RWPE2 (cell line): ENCODE data around the gene FBN3.
A peak's percentile ranks its signal among the peaks of the same experiment; 100 is the strongest.

Source experiments
- ATAC-seq: fragments of 200-7000 bp; cut with Tn5 transposase; 3 replicates; pipeline ENCODE4 v1.9.1; 2021; ENCODE audit warnings: low read depth
- DNase-seq: peaks from one replicate; pipeline ENCODE4 v3.0.0-alpha.2; 2020; ENCODE audit warnings: low spot score
- H3K27ac ChIP-seq: fragments of 450-650 bp; 2 replicates; pipeline ENCODE4 v1.5.1; 2017; ENCODE audit warnings: mild to moderate bottlenecking; ENCODE audit not compliant: poor library complexity, severe bottlenecking
- H3K27me3 ChIP-seq: fragments of 250-450 bp; sonication (Bioruptor Pico); 2 replicates; pipeline ENCODE4 v1.5.1; 2021; ENCODE audit warnings: mild to moderate bottlenecking, moderate library complexity; ENCODE audit not compliant: insufficient read depth, poor library complexity, severe bottlenecking
- H3K36me3 ChIP-seq: fragments of 250-450 bp; sonication (Bioruptor Pico); 2 replicates; pipeline ENCODE4 v1.5.1; 2020; ENCODE audit warnings: low read depth, mild to moderate bottlenecking, moderate library complexity
- H3K4me1 ChIP-seq: fragments of 250-450 bp; sonication (Bioruptor Pico); 2 replicates; pipeline ENCODE4 v1.5.1; 2021; ENCODE audit warnings: mild to moderate bottlenecking, moderate library complexity; ENCODE audit not compliant: insufficient read depth, poor library complexity, severe bottlenecking
- H3K4me3 ChIP-seq: fragments of 250-450 bp; sonication (Bioruptor Pico); 2 replicates; pipeline ENCODE4 v1.5.1; 2021; ENCODE audit warnings: mild to moderate bottlenecking, moderate library complexity; ENCODE audit not compliant: severe bottlenecking
- H3K9me3 ChIP-seq: fragments of 250-450 bp; sonication (Bioruptor Pico); 2 replicates; pipeline ENCODE4 v1.5.1; 2021; ENCODE audit warnings: mild to moderate bottlenecking, moderate library complexity; ENCODE audit not compliant: severe bottlenecking
- TF ChIP-seq, protein P1 (sequence below): fragments of 450-650 bp; IDR thresholded peaks from one replicate; pipeline ENCODE4 v1.5.1; 2017; ENCODE audit warnings: mild to moderate bottlenecking, moderate library complexity; ENCODE audit not compliant: poor library complexity, severe bottlenecking

FBN3 gene

DNA sequence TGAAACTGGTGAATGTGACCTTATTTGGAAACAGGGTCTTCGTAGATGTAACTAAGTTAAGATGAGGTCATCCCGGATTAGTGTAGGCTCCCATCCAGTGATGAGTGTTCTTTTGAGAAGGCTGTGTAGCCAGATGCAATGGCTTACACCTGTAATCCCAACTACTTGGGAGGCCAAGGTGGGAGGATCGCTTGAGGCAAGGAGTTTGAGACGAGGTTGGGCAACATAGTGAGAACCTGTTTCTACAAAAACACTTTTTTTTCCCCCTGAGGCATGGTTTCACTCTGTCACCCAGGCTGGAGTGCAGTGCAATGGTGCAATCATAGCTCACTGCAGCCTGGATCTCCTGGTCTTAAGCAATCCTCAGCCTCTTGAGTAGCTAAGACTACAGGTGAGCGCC lies 36.4 kb downstream of the FBN3 start:
- H3K27me3 ChIP-seq: no peaks in the 10 kb centered on the region
- no peak overlapping the region for H3K4me3 ChIP-seq
- DNase-seq (no peak), ATAC-seq (peak; percentile 35; the same call in 1 of the 3 replicates)
- H3K27ac ChIP-seq: no peak overlapping the region
- H3K9me3 ChIP-seq: no peaks in the 10 kb centered on the region
- no peaks in the 10 kb centered on the region for H3K4me1 ChIP-seq
- no peaks in the 10 kb centered on the region for H3K36me3 ChIP-seq
- TF ChIP-seq, protein P1, sequence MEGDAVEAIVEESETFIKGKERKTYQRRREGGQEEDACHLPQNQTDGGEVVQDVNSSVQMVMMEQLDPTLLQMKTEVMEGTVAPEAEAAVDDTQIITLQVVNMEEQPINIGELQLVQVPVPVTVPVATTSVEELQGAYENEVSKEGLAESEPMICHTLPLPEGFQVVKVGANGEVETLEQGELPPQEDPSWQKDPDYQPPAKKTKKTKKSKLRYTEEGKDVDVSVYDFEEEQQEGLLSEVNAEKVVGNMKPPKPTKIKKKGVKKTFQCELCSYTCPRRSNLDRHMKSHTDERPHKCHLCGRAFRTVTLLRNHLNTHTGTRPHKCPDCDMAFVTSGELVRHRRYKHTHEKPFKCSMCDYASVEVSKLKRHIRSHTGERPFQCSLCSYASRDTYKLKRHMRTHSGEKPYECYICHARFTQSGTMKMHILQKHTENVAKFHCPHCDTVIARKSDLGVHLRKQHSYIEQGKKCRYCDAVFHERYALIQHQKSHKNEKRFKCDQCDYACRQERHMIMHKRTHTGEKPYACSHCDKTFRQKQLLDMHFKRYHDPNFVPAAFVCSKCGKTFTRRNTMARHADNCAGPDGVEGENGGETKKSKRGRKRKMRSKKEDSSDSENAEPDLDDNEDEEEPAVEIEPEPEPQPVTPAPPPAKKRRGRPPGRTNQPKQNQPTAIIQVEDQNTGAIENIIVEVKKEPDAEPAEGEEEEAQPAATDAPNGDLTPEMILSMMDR: no peak

DNA sequence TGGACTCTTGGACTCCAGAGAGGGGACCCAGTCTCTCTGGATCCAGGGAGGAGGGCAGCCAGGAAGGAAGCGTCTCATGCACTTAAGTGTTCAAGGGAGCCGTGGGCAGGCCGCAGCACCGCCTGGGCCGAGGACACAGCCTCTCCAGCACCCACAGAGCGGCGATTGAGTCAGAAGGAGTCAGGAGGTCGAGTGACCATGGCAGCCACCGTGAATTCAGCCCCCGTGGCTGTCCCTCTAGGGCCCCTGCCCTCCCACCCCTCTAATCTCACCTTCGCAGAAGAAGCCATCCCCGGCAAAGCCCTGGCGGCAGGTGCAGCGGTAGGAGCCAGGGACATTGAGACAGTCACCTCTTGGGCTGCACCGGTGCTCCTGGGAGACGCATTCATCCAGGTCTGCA lies 38.0 kb downstream of the FBN3 start:
- H3K36me3 ChIP-seq: no peaks in the 10 kb centered on the region
- TF ChIP-seq, protein P1: no peak
- H3K4me3 ChIP-seq: no peak overlapping the region
- H3K27me3 ChIP-seq: no peaks in the 10 kb centered on the region
- DNase-seq (no peak), ATAC-seq (no peak)
- no peaks in the 10 kb centered on the region for H3K9me3 ChIP-seq
- no peak overlapping the region for H3K27ac ChIP-seq
- H3K4me1 ChIP-seq: no peaks in the 10 kb centered on the region

DNA sequence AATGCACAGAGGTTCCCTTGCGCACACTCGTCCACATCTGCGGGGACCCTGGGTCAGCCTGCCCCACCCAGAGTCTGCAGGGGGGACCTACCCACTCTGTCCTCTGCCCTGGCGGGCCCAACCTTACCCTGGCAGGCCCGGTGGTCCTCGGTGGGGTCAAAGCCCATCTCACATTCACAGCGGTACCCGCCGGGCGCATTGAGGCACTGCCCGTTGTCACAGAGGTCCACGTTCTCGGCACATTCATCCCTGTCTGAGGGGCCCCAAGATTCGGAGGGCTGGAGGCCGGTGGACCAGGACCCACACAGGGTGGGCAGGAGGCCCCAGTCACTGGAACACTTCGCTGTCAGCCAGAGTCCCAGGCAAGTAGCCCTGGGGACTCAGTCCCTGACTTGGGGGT lies 38.5 kb downstream of the FBN3 start:
- no peak for DNase-seq
- Histone ChIP-seq H3K9me3 (no peaks in the 10 kb centered on the region), H3K4me1 (no peaks in the 10 kb centered on the region), H3K27me3 (no peaks in the 10 kb centered on the region), H3K36me3 (no peaks in the 10 kb centered on the region), H3K4me3 (no peak overlapping the region), H3K27ac (no peak overlapping the region)
- ATAC-seq: no peak
- TF ChIP-seq, protein P1: no peak

DNA sequence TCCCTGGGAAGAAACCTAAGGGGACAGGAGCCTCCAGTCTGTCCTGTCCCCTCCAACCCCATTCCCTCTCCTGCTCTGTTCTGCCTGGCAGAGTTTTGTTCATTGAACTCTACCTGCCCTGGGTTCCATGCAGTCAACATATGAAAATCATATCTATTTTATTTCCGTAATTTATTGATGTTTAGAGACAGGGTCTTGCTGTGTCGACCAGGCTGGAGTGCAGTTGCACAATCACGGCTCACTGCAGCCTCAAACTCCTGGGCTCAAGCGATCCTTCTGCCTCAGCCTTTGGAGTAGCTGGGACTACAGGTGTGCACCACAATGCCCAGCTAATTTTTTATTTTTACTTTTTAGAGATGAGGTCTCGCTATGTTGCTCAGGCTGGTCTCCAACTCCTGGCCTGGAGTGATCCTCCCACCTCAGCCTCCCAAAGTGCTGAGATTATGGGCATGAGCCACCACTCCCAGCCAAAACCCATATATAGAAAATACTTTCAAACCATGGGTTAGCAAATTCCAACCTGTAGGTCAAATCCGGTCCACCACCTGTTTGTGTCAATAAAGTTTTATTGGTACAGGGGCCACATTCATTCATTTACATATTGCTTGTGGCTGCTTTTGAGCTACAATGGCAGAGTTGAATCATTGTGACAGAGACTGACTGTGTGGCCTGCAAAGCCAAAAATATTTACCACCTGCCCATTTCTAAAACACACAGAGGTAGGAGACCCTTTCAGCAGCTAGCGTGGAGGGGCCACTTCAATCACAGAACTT lies 39.3 kb downstream of the FBN3 start:
- Histone ChIP-seq H3K27me3 (no peaks in the 10 kb centered on the region), H3K9me3 (no peaks in the 10 kb centered on the region), H3K4me1 (no peaks in the 10 kb centered on the region), H3K4me3 (no peak overlapping the region), H3K36me3 (no peaks in the 10 kb centered on the region), H3K27ac (no peak overlapping the region)
- TF ChIP-seq, protein P1: no peak
- ATAC-seq (no peak), DNase-seq (no peak)

DNA sequence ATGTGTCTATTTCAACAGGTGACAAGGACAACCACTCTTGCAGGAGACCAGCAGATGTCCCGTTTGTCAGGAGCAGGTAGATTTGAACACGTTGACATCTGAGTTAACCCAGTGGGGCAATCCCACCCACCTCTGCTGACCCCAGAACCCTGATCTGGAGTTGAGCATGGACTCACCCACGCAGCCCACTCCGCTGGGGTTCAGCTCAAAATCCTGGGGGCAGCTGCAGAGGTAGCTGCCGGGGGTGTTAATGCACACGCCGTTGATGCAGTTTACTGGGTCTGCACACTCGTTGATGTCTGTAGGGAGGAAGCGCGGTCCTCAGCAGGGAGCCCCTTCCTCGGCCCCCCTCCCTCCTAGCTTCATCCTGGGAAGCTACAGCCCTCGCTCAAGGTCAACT lies 39.9 kb downstream of the FBN3 start:
- TF ChIP-seq, protein P1: no peak
- H3K27ac ChIP-seq: no peak overlapping the region
- H3K27me3 ChIP-seq: no peaks in the 10 kb centered on the region
- H3K9me3 ChIP-seq: no peaks in the 10 kb centered on the region
- no peaks in the 10 kb centered on the region for H3K4me1 ChIP-seq
- ATAC-seq (no peak), DNase-seq (no peak)
- H3K36me3 ChIP-seq: no peaks in the 10 kb centered on the region
- H3K4me3 ChIP-seq: no peak overlapping the region
